GM21619 (cell line): ENCODE results near the gene MMS19.
"Not testable (repeated sequence)": the region's sequence is repeated elsewhere in the genome, so short reads cannot be mapped to it uniquely, and the experiment has no call there.

Source experiments
- ATAC-seq: cut with Tn5 transposase; IDR thresholded peaks from one replicate; pipeline ENCODE4 v1.9.1; 2021; ENCODE audit not compliant: unreplicated experiment

Gene MMS19

DNA sequence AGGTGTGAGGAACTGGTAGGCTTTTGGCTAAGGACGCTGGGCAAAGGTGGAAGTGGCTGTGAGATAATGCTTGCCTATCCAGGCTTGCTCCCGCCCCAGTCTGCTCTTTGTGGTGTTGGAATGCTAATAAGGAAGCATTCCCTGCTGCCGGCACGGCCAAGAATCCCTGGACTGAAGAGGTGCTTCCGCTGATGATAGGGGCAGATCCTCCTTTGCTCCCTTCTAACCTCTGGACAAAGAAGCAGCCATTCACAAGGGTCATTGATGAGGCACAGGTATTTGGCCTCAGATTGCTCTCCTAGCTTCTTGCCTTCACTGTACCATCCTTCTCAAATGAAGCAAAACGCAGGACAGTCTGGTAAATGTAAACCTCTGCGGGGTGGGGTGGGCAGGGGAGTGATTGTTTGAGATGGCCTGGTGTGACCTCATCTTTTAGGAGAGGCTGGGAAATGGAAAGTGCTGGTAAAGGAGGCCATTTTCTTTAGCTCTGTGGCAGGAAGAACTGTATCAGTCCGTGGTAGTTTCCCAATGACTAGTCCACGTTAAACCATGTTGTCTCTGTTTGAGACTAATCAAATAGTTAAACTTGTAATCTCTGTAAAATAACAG lies 70.5 kb downstream of the MMS19 start:
- no peak for ATAC-seq

GRCh38 chr10:97426776-97427570 lies 71.2 kb downstream of the MMS19 start:
- ATAC-seq, result no peak

GRCh38 chr10:97425964-97426775 lies 72.1 kb downstream of the MMS19 start, which contains the start of gene PGAM1:
TSS of gene PGAM1 (plus strand) at chr10:97426191. CDS start at chr10:97426308, 117 bp downstream.
- ATAC-seq, result peak; percentile 83

GRCh38 chr10:97423757-97424098 lies 74.5 kb downstream of the MMS19 start:
- not testable (repeated sequence) for ATAC-seq

- no peak for ATAC-seq
Observed at GRCh38 chr10:97416565-97416964, 81.7 kb downstream of the MMS19 start.

- ATAC-seq, result no peak
Observed at GRCh38 chr10:97412891-97413304, 85.3 kb downstream of the MMS19 start.

GRCh38 chr10:97411406-97411805 lies 86.8 kb downstream of the MMS19 start:
- no peak for ATAC-seq

- no peak for ATAC-seq
Observed at GRCh38 chr10:97408496-97408992, 89.7 kb downstream of the MMS19 start.
